DMS53 treated with DMSO at 0.1 percent for 48 hours (cell line): ENCODE measurements around the gene CFAP100.

Source experiments
- DNase-seq: peaks from one replicate; lab custom pipeline; 2025; ENCODE audit not compliant: unreplicated experiment; lab: John Stamatoyannopoulos, UW

Gene CFAP100

DNA sequence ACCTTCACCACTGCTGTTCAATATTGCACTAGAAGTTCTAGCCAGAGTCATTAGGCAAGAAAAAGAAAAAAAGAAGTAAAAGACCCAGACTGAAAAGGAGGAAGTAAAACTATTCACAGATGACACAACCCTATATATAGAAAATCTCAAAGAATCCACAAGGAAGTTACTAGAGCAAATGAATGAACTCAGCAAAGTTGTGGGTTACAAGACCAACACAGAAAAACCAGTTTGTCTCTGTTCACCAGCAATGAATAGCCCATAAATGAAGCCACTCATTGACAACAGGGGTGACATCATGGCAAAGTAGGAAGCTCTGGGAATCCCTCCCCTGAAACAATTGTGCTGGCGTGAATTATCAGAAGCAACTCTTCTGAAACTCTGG is 4.6 kb downstream of the CFAP100 start:
- DNase-seq, result no peak

DNA sequence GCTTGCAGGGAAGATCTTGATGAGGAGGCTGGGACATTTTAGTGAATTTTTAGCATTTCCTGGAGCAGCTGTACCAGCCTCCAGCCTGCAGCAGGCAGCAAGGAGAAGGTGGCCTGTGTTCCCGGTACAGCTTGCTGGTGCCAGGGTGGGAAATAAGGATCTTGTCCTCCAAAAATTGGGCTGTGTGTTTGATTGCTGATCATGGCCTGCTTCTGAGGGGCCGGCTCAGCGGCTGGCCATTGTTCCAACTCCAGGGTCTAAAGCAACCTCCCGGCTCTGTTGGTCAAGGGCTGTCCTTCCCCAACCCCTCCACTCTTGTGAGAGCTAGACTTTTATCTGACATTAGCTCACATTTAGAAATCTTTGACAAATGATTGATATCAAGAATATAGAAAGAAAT is 5.0 kb downstream of the CFAP100 start:
- DNase-seq, result no peak

DNA sequence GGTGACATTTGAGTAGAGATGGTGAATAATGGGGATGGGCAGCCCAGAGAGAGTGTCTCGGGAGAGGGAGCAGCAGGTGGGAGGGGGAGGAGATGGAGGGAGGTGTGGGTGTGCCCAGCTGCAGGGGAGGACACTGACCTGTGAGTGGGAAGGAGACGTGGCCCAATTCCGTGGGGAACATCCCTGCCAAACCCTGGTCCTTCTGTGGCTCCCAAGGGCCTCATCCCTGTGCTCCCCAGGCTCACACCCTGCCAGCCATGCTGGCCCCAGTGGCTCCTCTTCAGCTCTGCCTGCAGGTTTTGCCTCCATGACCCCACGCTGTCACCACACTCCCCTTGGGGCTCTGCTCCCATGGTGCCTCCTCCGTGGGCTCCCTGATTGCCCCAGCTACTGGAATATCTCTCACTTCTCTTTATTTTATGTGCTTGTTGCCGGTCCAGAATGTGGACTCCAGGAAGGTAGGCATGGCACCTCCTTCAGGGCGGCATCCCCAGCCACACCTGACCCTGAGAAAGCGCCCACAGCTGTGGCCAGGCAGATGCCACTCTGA is 7.0 kb downstream of the CFAP100 start:
- no peak for DNase-seq

DNA sequence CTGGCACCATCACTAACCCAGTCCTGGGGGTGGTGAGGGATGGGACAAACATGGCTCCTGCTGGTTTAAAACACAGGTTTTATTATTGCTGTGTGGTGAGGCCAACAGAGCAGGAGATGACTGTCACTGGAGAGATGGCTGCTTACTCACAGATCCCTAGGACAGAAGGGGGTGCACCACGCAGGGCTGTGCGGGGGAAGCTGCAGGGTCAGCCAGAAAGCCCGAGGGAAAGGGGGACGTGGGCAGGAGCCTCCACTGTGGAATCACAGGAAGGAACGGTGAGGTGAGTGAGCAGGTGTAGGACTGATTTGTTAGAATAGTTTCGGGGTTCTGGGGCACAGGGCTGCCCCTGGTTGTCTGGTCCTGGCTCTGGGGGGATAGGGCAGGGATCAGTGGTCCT is 7.5 kb downstream of the CFAP100 start:
- no peak for DNase-seq

DNA sequence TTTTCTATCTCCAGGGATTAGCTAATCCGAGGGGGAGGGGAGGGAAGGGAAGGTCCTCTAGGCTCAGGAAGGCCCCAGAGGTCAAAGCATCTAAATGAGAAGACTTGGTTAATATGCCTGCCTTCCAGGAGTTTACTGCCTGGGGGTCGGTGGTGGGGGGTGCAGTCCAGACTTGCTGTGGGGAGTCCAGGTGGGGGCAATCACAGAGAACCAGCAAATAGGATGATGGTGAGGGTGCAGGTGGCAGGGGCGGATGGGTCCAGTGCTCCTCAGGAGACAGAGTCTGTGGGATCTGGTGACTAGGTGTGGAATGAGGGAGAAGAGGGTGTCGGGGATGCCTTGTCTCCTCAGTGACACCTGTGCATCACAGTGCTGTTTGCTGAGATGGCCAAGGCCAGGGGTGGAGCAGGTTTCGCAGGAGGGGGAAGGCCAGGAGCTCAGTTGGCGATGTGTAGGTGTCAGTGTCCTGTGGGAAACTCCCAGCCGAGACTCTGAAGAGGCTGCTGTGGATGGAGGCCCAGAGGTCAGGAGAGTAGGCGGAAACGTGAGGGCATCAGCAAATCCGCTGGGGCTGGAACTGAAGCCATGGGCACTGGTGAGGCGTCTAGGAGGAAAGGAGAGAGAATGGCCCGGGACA is 8.1 kb downstream of the CFAP100 start:
- no peak for DNase-seq

DNA sequence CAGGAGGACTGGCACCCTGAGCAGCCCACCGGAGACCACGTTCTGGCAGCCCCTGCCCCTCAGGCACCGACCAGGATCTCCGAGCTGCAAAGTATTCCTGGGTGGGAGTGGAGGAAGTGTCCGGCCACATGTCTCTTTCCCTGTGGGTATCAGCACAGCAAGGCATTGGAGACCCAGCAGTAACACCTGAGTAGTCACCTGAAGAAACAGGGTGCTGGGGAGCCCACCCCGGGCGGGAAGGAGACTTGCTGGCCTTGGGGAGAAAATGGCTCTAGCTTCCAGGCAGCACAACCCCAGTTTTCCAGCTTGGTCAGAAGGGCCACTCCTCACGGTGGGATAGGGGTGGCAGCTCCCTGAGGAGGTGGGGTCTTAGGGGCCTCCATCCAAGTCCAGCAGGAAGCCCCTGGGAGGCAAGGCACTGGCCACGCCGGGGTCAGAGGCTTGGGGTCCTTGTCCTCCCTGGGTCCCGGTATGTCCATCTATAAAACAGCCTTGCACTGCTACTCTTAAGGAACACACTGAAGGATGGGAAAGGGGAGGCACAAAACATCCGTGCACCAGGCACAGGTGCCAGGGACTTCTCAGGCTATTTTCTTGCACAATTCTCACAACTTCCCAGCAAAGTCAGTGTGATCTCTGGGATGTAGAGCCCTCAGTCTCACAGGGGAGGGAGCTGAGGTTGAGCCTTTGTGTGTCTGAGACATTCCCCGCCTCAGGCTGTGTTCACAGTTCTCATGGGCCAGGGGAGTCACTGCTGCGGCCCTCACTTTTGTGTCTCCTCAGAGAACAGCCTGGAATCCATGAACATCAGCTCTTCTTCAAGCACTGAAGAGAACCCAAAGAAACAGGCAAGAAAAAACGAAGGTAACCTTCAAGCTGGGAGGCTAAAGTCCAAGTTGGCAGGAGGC is 11.9 kb downstream of the CFAP100 start:
- no peak for DNase-seq

DNA sequence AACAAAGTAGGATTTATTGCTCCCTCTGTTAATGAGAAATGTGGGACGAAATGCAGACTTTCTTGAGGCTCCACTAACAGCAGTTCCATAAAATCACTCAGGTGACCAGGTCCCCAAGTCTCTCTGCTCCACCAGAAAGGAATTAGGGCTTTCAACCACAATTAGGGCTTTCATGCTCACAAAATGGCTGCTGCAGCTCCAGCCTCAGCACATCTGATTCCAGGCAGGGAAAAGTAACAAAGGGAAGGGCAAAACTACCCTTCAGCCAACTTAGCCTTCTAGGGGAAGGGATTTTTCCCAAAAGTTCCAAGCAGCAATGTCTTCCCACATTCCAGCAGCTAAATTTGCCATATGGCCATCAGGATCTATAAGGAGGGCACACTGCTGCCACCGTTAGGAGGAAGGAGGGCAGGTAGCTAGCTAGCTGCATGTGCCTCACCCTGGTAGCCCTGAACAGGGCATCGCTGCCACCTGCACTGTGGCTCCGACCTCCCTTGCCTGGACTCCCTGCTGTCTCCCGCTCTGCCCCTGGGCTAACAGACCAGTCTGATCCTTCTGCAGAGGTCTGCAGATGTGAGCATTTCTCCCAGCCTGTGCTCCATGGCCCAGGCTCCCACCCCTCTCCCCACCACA is 12.8 kb downstream of the CFAP100 start:
- DNase-seq, result no peak

DNA sequence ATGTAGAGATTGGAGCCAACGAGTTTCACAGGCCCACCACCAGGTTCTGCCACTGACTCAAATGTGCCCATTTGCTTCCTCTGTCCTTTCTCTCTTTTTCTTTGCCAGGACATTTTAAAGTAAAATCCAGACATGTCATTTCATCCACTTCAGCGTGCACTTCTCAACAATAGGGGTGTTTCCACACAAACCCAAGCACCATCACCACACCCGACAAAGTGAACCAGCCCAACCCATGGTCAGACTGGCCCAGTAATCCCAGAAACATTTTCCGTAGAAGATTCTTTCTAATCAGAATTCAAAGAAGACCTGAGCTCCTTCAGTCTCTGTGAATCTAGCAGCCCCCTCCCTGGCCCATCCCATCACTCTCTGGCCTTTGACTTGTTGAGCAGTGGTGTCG is 13.4 kb downstream of the CFAP100 start:
- no peak for DNase-seq

DNA sequence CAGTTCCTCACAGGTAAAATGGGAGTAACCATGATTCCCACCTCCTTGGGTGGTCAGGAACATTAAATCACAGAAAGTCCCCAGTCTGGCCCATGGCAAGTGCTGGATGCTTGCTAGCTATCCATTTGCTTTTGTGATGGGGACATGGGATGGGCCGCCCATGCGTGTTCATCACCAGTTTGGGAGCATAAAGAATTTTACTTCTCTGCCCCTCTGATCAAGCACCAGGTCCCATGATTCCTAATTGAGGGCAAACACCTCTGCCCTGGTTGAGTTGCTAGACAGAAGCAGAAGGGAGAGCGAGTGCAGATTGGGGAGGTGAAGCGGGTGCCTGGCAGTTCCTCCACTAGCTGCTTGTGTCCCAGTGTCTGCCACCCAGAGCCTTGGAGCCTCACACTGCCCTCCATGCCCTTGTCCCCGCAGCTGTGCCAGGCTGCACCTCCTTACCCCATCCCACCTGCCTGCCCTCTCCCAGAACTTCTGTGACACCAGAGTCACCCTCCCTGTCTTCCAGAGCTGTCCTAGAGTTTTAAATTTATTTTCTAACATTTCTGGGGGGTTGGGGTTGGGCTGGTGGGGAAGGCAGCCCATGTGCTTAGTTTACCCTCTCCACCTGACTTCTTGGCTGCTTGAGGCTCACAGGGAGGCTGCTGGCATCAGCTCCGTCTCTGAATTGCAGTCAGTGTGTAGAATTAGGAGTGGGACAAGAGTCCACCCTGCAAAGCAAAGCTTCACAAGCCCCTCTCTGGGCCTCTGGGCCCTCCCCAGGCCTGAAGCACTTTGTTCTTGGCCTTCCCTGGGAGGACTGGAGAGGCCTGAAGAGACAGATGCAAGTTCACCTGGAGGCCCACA is 18.4 kb downstream of the CFAP100 start:
- no peak for DNase-seq

DNA sequence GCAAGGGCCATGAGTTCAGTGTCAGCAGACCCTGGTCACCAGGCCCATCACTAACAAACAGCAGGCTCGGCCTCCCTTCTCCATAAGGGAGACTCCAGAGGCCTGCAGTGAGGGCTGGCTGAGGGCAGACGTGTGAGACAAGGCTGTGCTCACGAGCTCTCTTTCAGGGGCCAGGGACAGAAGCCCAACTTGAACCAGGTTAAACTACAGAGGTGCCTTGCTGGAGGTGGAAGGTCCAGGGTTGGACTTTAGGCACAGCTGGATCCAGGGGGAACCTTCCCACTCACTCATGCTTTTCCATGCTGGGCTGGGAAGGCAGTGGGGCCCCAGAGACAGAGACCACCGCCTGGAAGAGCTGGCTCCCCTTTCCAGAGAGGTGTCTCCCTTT is 19.0 kb downstream of the CFAP100 start:
- DNase-seq, result no peak

DNA sequence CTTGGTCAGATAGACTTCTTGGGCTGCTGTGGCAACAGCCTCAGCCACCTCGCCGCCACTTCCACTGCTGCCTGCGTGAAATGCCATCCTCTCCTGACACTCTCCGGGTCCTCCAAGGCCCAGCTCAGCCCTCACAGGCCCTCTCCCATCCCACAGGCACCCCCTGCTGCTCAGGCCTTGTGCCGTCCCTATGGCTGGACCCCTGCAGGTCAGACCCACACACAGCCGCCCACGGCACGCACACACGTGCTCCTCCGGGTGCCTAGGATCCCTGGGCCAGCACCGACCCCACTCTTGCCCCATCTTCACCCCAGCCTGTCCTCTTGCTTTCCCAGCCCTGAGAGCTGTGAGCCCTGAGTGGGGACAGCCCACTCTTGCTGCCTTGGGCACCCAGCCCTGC is 19.7 kb downstream of the CFAP100 start:
- DNase-seq, result no peak

DNA sequence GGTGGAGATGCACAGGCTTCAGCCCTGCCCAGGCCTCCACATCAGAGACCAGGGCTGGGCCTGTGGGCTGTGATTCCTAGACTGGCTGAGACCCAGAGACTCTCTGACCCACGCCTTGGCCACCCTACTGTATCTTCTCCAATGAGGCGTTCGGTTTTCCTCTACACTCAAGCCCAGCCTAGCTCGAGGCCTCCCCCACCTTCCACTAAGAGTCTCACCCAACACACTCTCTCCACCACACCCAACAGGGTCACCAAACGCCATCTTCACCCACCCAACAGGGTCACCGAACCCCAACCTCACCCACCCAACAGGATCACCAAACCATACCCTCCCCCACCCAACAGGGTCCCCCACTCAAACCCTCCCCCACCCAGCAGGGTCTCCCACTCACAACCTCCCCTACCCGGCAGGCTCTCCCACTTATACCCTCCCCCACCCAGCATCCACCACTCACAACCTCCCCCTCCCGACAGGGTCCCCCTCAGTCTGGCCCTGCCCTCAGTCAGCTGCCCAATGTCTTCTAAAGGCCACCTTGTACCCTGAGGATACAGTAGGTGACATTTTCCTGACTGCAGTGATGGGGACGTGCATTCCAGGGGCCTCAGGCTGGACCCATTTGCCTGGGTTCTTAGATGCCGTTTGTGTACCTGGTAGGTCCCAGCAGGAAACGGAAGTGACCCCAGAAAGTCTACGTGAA is 20.4 kb downstream of the CFAP100 start:
- no peak for DNase-seq

DNA sequence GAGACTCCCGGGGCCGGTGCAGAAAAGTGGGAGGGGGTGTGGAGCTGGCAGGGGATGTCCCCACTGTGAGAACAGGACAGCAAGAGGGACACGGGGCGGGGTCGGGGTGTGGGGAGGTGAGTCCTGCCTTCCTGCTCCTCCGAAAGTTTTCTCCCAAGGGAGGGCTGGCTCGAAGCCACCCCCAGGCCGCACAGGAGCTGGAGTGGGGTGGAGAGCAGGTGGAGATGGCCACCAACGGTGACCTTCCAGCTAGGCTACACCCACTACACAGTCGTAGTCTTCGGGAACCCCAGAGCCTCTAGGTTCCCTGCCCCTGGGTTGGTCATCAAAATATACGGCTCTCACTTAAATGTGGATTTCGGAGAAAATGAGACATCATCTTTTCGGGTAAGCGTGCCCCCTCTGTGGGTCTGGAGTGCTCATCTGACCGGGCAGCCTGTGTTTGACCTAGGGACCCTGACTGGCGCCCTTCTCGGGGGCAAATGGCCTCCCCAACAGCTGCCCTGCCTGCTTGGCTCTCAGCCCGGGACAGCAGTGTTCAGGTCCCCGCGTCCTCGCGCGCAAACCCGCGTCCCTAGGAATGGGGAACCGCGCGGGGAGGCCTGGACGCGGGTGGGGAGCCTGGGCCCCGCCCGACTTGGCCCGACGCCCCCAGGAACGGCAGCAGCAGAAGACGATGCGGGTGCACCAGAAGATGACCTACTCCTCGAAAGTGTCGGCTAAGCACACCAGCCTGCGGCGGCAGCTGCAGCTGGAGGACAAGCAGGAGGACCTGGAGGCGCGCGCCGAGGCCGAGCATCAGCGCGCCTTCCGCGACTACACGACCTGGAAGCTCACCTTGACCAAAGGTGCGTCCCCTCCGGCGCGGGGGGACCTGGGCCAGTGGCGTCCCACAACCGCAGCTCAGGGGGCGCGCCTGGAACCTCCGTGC is 21.2 kb downstream of the CFAP100 start:
- no peak for DNase-seq

DNA sequence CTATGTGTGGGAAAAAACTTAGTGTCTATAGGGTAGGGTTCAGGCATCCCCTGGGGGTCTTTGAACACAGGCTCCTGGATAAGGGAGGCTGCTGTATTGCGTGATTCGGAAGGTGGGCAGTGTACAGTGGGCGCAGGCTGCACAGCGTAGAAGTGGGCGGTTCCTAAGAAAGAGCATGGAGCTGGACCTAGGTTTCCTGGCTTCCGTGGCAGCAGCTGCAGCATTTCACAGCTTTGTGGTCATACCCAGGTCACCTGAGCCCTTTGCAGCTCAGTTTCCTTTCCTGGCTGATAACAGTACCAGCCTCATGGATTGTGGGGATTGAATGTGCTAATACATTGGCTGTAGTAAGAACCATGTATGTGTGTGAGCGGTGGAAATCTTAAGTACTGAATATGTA is 22.2 kb downstream of the CFAP100 start:
- DNase-seq, result no peak

DNA sequence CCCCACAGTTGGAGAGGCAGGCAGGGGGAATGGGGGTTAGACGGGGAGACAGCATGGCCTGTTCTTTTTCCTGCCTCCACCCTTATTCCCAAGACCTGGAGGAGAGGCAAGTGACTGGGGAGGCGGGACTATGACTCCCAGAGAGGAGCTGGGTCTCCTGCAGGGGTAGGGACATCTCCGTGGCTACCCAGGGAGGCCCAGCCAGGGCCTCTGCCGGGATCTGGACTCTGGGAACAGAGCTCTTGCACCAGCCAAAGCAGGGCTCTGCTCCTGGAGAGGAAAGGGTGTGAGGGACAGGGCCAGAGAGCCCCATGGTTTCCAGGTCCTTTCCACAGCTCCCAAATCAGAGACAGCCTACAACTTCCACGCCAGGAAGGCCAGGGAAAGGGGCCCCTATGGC is 22.8 kb downstream of the CFAP100 start:
- DNase-seq, result no peak

DNA sequence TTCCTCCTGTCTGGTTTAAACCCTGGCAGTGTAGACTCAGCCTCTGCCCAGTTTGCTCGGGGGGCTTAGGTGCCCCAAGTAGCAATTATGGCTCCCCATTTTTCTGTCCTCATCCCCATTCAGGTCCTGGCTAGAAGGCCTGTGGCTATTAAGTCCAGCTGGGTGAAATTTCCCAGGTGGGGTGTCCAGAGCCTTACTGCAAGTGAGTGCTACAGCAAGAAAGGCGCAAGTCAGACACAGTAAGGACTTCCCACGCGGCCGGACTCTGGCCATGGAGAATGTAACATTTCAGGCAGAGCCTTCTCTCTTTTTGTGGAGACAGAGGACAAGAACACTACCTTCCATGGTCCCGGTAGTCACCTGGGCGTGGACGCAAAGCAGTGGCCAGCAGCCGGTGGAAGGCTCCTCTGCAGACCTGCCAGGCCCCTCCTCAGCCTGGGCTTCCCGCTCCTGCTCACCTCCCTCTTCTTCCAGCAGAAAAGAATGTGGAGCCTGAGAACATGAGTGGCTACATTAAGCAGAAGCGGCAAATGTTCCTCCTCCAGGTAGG is 23.3 kb downstream of the CFAP100 start:
- DNase-seq, result no peak

DNA sequence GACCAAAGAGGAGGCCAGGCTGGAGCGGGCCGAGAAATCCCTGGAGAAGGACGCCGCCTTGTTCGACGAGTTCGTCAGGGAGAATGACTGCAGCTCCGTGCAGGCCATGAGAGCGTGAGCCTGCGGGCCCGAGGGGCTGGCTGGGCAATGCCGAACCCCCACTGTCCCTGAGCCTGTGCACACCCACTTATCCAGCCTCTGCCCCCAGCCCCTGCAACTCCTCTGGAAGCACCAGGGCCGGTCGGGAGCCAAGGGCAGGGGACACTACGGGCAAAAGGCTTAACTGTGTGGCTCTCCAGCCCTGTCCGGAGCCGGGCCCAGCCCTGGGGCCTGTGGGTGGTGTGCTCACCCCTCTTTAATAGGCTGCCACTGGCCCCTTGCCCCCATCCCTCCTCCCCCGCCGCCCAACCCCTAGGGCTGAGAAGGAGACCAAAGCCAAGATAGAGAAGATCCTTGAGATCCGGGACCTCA is 24.0 kb downstream of the CFAP100 start:
- DNase-seq, result no peak

DNA sequence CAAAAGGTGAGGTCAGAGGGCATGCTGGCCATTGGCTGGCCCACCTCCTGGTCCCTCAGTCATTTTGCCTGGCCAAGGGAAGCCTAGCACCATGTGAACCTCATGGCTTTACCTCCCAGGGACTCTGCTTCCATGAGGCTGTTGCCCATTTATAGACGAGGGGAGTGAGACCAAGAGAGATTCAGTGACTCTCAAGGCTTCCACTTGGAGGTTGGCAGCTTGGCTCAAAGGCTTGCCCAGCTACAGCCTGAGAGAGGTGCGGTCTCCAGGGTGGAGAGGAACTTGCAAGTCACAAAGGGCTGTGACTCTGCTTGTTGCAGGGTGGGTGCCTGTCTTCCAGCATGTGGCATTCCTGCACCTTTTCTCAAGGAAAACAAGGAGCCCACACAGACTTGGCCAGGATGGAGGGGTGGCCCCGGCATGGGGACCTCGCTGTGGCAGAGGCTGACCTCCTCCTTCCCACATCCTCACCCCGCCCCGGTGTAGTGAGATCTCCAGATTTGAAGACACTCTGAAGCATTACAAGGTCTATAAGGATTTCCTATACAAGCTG is 24.5 kb downstream of the CFAP100 start:
- no peak for DNase-seq
